22Rv1 (cell line): ENCODE measurements around the gene TGM4.

ENCODE experiments used
- ZFX ChIP-seq: fragments of 450-650 bp; IDR thresholded peaks from 2 replicates; pipeline ENCODE4 v1.6.1; 2017; ENCODE audit warnings: antibody characterized with exemption, borderline replicate concordance
- TF ChIP-seq, protein P1 (sequence below): fragments of 450-650 bp; IDR thresholded peaks from 2 replicates; pipeline ENCODE4 v1.5.1; 2017; ENCODE audit warnings: mild to moderate bottlenecking

DNA sequence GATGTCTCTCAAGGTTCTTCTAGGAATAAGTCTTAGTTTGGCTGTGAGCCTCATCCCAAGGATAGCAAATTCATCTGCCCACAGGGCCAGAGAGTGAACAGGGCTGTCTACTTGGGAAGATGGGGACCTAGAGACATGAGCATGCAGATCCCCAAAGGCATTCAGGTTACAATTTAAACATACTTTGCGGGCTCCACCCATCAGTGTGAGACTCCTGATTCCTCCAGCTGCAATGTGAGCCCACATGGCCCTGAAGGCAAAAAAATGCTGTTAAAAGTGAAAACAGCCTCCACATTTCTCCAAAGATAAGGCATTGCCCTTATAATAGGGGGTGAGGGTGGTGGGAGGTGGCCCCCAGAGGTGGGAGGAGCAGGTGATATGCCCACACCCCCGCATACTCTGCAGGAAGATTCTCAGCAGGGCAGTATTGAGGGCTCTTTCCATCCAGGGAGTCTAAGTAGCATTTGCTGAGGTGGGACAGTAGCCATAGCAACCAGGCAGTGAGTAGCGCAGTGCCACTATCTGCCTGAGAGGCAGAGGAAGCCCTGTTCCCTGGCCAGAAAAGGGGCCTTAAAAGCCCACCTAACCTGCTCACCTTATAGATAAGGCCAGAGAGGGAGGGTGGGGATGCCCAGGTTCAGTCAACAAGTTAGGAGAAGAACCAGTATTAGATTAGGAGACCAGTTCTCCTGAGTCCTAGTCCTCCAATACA is 31.2 kb downstream of the TGM4 start:
- TF ChIP-seq, protein P1, sequence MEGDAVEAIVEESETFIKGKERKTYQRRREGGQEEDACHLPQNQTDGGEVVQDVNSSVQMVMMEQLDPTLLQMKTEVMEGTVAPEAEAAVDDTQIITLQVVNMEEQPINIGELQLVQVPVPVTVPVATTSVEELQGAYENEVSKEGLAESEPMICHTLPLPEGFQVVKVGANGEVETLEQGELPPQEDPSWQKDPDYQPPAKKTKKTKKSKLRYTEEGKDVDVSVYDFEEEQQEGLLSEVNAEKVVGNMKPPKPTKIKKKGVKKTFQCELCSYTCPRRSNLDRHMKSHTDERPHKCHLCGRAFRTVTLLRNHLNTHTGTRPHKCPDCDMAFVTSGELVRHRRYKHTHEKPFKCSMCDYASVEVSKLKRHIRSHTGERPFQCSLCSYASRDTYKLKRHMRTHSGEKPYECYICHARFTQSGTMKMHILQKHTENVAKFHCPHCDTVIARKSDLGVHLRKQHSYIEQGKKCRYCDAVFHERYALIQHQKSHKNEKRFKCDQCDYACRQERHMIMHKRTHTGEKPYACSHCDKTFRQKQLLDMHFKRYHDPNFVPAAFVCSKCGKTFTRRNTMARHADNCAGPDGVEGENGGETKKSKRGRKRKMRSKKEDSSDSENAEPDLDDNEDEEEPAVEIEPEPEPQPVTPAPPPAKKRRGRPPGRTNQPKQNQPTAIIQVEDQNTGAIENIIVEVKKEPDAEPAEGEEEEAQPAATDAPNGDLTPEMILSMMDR: no peak
- TF ChIP-seq ZFX: no peak
